Stomach (tissue), 9 donors: ENCODE data around the gene TRMT10C. TPM values are rescaled to one million over a fixed set of nuclear protein-coding genes. Genes with fewer than 3 reads are reported as not detected.

Experiments
- DNase-seq, 2 donors: peaks; one replicate each; pipeline versions ENCODE4 v3.0.0 to v3.0.0-alpha.2; 2013 to 2019
- H3K27ac ChIP-seq, 5 donors: fragments of 200-600 bp in 4 of 5; sonication (generic) in 4 of 5; one replicate each; pipeline ENCODE4 v1.5.1; 2013 to 2019; ENCODE audit warnings: mild to moderate bottlenecking in 1 of 5, moderate library complexity in 1 of 5
- H3K27me3 ChIP-seq, 3 donors: fragments of 200-600 bp; sonication (generic); one replicate each; pipeline ENCODE4 v1.5.1; 2017 to 2019; ENCODE audit warnings: mixed run types in 1 of 3
- H3K36me3 ChIP-seq, 4 donors: fragments of 200-600 bp; sonication (generic); 1 replicate in 3 of 4; 2 replicates in 1 of 4; pipeline ENCODE4 v1.5.1; 2016 to 2019
- H3K4me1 ChIP-seq, 4 donors: fragments of 200-600 bp; sonication (generic); one replicate each; pipeline ENCODE4 v1.5.1; 2016 to 2019
- H3K4me3 ChIP-seq, 4 donors: fragments of 200-600 bp; sonication (generic) in 3 of 4; one replicate each; pipeline ENCODE4 v1.5.1; 2016 to 2019; ENCODE audit warnings: mild to moderate bottlenecking in 1 of 4
- H3K9me3 ChIP-seq, 4 donors: fragments of 200-600 bp; sonication (generic); one replicate each; pipeline ENCODE4 v1.5.1; 2016 to 2019
- CTCF ChIP-seq, 7 experiments: fragments of 450-650 bp in 4 of 7; fragments of 200-600 bp in 3 of 7; sonication (generic) in 3 of 7; IDR thresholded peaks; one replicate each; pipeline ENCODE4 v1.5.1; 2016 to 2019; ENCODE audit warnings: antibody characterized with exemption in 7 of 7, control low read depth in 2 of 7, mild to moderate bottlenecking in 1 of 7
- EP300 ChIP-seq: sonication (generic); formaldehyde crosslinking; IDR thresholded peaks from one replicate; pipeline ENCODE4 v1.6.1; 2017; ENCODE audit warnings: antibody characterized with exemption
- POLR2A ChIP-seq, 4 donors: fragments of 450-650 bp; IDR thresholded peaks; one replicate each; pipeline ENCODE4 v1.6.1; 2016; ENCODE audit warnings: antibody characterized with exemption in 4 of 4, control low read depth in 2 of 4, mild to moderate bottlenecking in 1 of 4, moderate library complexity in 1 of 4
- POLR2AphosphoS5 ChIP-seq, 3 donors: sonication (generic); formaldehyde crosslinking; IDR thresholded peaks; one replicate each; pipeline ENCODE4 v1.6.1; 2016; ENCODE audit warnings: antibody characterized with exemption in 3 of 3
- WGBS, 5 donors: extraction: QIAGEN DNeasy Blood & Tissue Kit in 3 of 5; methylation state at CpG; one replicate each; pipeline versions ENCODE4 v1.1.5 to v1.1.7; 2013 to 2018; 5-methylcytosine and 5-hydroxymethylcytosine counted together
- intact Hi-C: fragments of 100-400 bp; cut with DNase I; formaldehyde crosslinking; loops from one replicate; pipeline ENCODE4 v1.15.1; 2023; ENCODE audit warnings: low total_unique reads
- polyA plus RNA-seq, 3 donors: library from polyadenylated mRNA; stranded (reverse); fragments of 200-250 nt; gene quantifications; one replicate each; pipeline ENCODE4 v1.2.3, GENCODE V29; 2013
- total RNA-seq, 5 donors: library from RNA; depleted of rRNA; stranded (reverse); fragments of >200 nt; gene quantifications; one replicate each; pipeline versions ENCODE4 v1.1.0 to v1.2.3, GENCODE V29; 2014 to 2016
- donor health status: healthy with polysubstance abuse.
- donor health status: Bipolar disorder and iron deficiency.
- donor health status: healthy.

TRMT10C gene
- total and polyA plus RNA-seq, 8 donors, result 1.4 to 33.6 (median 14.2) TPM

- Histone ChIP-seq H3K9me3 (no peaks in the 10 kb centered on the region), H3K27ac (peak overlapping the region in 1 of 5 donors; percentile 23), H3K27me3 (peaks cover 0 to 22% (median 4%) of the 10 kb centered on the region in 3 donors), H3K4me1 (peaks cover 0 to 7% (median 3%) of the 10 kb centered on the region in 4 donors), H3K4me3 (no peak overlapping the region), H3K36me3 (no peaks in the 10 kb centered on the region)
- 59 to 74% (median 62%) methylated on average over 3 of the region's 3 CpGs for WGBS, 5 donors
- no peak for TF ChIP-seq CTCF (IDR thresholded peaks at IDR 0.05)
- no peak for TF ChIP-seq POLR2AphosphoS5 (IDR thresholded peaks at IDR 0.05)
- DNase-seq, result peak in 1 of 2 donors; percentile 52
- intact Hi-C loops, result no loop called here
These were observed 43.2 kb upstream of the TRMT10C start for GRCh38 chr3:101518421-101518871.

- H3K4me1 ChIP-seq, result no peaks in the 10 kb centered on the region
- H3K36me3 ChIP-seq, result no peaks in the 10 kb centered on the region
- no peak overlapping the region for H3K27ac ChIP-seq
- no peak overlapping the region for H3K4me3 ChIP-seq
- no peak for DNase-seq
- H3K9me3 ChIP-seq, result no peaks in the 10 kb centered on the region
- intact Hi-C loops, result no loop called here
- 63 to 77% (median 64%) methylated on average over 6 of the region's 6 CpGs for WGBS, 5 donors
- peaks cover 0 to 22% (median 4%) of the 10 kb centered on the region in 3 donors for H3K27me3 ChIP-seq
- no peak for TF ChIP-seq EP300
- no peak for TF ChIP-seq POLR2AphosphoS5 (IDR thresholded peaks at IDR 0.05)
- TF ChIP-seq POLR2A (IDR thresholded peaks at IDR 0.05), result no peak
- no peak for TF ChIP-seq CTCF (IDR thresholded peaks at IDR 0.05)
These were observed 41.8 kb upstream of the TRMT10C start for GRCh38 chr3:101519685-101520365.

DNA sequence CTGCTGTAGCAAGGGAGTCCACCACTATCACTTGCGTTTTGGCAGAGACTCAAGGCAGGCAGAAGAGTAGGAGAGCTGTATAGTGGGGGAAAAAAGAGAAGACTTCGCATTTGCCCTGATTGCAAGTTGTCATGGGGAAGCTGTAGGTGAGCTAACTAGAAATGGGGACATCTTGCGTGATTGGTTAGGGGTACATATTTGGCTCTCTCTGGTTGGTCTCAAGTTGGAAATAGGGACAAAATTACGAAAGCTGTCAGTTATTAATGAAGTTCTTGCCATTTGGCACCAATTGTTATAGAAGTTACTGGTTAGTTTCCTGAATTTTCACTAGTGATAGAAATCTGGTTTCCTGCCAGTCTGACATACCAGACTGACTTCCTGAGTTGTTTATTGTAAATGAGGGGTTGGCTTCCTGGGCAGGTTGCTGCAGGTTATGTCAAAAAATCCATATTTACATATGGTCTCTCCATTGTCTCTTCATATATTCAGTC is 40.4 kb upstream of the TRMT10C start:
- no peak overlapping the region for H3K4me3 ChIP-seq
- DNase-seq, result peak in 1 of 2 donors; percentile 31
- peaks cover 0 to 22% (median 4%) of the 10 kb centered on the region in 3 donors for H3K27me3 ChIP-seq
- 64 to 79% (median 70%) methylated on average over 4 of the region's 4 CpGs for WGBS, 5 donors
- intact Hi-C loops, result no loop called here
- H3K4me1 ChIP-seq, result no peaks in the 10 kb centered on the region
- H3K27ac ChIP-seq, result no peak overlapping the region
- no peaks in the 10 kb centered on the region for H3K9me3 ChIP-seq
- no peaks in the 10 kb centered on the region for H3K36me3 ChIP-seq
- TF ChIP-seq EP300 (no peak), POLR2A (IDR thresholded peaks at IDR 0.05) (no peak), POLR2AphosphoS5 (IDR thresholded peaks at IDR 0.05) (no peak)

GRCh38 chr3:101527441-101527840 is 34.2 kb upstream of the TRMT10C start:
- Histone ChIP-seq H3K27ac (no peak overlapping the region), H3K36me3 (no peaks in the 10 kb centered on the region), H3K27me3 (no peaks in the 10 kb centered on the region), H3K4me1 (no peaks in the 10 kb centered on the region), H3K4me3 (no peak overlapping the region), H3K9me3 (peaks cover 0 to 6% (median 0%) of the 10 kb centered on the region in 4 donors)
- TF ChIP-seq EP300 (no peak), CTCF (IDR thresholded peaks at IDR 0.05) (no peak), POLR2A (IDR thresholded peaks at IDR 0.05) (no peak), POLR2AphosphoS5 (IDR thresholded peaks at IDR 0.05) (no peak)
- no peak for DNase-seq
- intact Hi-C loops, result no loop called here
- 74 to 81% (median 77%) methylated on average over 4 of the region's 4 CpGs for WGBS, 5 donors

DNA sequence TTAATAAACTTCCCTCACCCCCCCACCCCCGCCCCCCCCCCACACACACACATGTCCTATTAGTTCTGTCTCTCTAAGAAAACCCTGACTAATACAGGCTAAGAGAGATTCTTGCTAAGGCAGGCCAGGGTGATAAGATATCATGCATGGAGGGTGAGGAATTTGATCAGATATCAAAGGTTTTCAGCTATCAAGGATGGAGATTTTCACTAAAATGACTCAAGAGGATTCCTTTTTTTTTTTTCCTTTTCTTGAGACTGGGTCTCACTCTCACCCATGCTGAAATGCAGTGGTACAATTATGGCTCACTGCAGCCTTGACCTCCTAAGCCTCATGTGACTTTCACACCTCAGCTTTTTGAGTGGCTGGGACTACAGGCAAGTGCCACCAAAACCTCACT is 33.8 kb upstream of the TRMT10C start:
- H3K9me3 ChIP-seq, result peaks cover 0 to 6% (median 0%) of the 10 kb centered on the region in 4 donors
- no peaks in the 10 kb centered on the region for H3K27me3 ChIP-seq
- H3K36me3 ChIP-seq, result no peaks in the 10 kb centered on the region
- TF ChIP-seq POLR2A (IDR thresholded peaks at IDR 0.05), result no peak
- no peak for TF ChIP-seq EP300
- no peak for TF ChIP-seq CTCF (IDR thresholded peaks at IDR 0.05)
- TF ChIP-seq POLR2AphosphoS5 (IDR thresholded peaks at IDR 0.05), result no peak
- H3K4me1 ChIP-seq, result no peaks in the 10 kb centered on the region
- 14 to 46% (median 21%) methylated on average over 1 of the region's 1 CpG for WGBS, 5 donors
- no peak overlapping the region for H3K27ac ChIP-seq
- no peak for DNase-seq
- intact Hi-C loops, result no loop called here
- H3K4me3 ChIP-seq, result no peak overlapping the region
